HL-60 (cell line): ENCODE data around the gene UIMC1.

Experiments
- DNase-seq, 2 experiments: peaks; one replicate each; pipeline ENCODE4 v3.0.0-alpha.2; 2010 to 2020; ENCODE audit warnings: low read depth in 1 of 2, low spot score in 1 of 2
- H3K27ac ChIP-seq: fragments of 250-450 bp; sonication (Bioruptor Pico); replicated peaks from 2 replicates; pipeline ENCODE4 v1.5.1; 2020; ENCODE audit warnings: mild to moderate bottlenecking, moderate library complexity
- H3K27me3 ChIP-seq: fragments of 250-450 bp; sonication (Bioruptor Pico); 2 replicates; pipeline ENCODE4 v1.5.1; 2021; ENCODE audit warnings: mild to moderate bottlenecking, moderate library complexity; ENCODE audit not compliant: insufficient read depth, poor library complexity, severe bottlenecking
- H3K4me3 ChIP-seq: replicated peaks from 2 replicates; pipeline ENCODE4 v1.5.1; 2011; ENCODE audit warnings: mild to moderate bottlenecking, control low read depth, low read length; ENCODE audit not compliant: insufficient read depth
- GABPA ChIP-seq: IDR thresholded peaks from 2 replicates; pipeline ENCODE4 v1.6.1; 2012; ENCODE audit warnings: low read depth
- POLR2AphosphoS5 ChIP-seq: IDR thresholded peaks from 2 replicates; pipeline ENCODE4 v1.6.1; 2012; ENCODE audit warnings: low read depth
- SPI1 ChIP-seq: IDR thresholded peaks from 2 replicates; pipeline ENCODE4 v1.6.1; 2012; ENCODE audit warnings: low read depth, mild to moderate bottlenecking, borderline replicate concordance
- TF ChIP-seq, protein P1 (sequence below): IDR thresholded peaks from 2 replicates; pipeline ENCODE4 v1.6.1; 2012; ENCODE audit warnings: low read depth; ENCODE audit not compliant: insufficient replicate concordance
- TF ChIP-seq, protein P2 (sequence below): IDR thresholded peaks from one replicate; pipeline ENCODE4 v1.5.1; 2011; ENCODE audit warnings: low read length, control low read depth, inconsistent platforms; ENCODE audit not compliant: insufficient read depth

The UIMC1 gene

DNA sequence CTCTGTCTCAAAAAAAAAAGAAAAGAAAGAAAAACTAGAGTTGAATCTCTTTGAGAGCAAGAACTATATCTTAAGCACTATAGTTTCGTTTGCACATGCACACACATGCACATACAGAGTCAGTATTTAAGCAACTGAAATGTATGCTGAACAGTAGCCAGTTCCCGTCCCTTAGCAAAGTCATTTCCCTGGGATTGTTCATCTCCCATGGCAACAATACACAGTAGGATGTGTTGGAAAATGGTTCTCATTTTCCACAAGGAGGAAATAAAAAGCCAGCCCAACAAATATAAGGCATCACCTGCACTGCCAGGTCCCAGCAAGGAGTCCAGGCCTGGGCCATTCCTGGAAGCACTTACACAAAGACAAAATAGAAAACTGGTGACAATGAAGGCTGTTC lies 11.8 kb upstream of the UIMC1 start:
- TF ChIP-seq, protein P1, sequence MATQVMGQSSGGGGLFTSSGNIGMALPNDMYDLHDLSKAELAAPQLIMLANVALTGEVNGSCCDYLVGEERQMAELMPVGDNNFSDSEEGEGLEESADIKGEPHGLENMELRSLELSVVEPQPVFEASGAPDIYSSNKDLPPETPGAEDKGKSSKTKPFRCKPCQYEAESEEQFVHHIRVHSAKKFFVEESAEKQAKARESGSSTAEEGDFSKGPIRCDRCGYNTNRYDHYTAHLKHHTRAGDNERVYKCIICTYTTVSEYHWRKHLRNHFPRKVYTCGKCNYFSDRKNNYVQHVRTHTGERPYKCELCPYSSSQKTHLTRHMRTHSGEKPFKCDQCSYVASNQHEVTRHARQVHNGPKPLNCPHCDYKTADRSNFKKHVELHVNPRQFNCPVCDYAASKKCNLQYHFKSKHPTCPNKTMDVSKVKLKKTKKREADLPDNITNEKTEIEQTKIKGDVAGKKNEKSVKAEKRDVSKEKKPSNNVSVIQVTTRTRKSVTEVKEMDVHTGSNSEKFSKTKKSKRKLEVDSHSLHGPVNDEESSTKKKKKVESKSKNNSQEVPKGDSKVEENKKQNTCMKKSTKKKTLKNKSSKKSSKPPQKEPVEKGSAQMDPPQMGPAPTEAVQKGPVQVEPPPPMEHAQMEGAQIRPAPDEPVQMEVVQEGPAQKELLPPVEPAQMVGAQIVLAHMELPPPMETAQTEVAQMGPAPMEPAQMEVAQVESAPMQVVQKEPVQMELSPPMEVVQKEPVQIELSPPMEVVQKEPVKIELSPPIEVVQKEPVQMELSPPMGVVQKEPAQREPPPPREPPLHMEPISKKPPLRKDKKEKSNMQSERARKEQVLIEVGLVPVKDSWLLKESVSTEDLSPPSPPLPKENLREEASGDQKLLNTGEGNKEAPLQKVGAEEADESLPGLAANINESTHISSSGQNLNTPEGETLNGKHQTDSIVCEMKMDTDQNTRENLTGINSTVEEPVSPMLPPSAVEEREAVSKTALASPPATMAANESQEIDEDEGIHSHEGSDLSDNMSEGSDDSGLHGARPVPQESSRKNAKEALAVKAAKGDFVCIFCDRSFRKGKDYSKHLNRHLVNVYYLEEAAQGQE = no peak
- no peak for TF ChIP-seq GABPA
- no peak for TF ChIP-seq SPI1
- TF ChIP-seq, protein P2, sequence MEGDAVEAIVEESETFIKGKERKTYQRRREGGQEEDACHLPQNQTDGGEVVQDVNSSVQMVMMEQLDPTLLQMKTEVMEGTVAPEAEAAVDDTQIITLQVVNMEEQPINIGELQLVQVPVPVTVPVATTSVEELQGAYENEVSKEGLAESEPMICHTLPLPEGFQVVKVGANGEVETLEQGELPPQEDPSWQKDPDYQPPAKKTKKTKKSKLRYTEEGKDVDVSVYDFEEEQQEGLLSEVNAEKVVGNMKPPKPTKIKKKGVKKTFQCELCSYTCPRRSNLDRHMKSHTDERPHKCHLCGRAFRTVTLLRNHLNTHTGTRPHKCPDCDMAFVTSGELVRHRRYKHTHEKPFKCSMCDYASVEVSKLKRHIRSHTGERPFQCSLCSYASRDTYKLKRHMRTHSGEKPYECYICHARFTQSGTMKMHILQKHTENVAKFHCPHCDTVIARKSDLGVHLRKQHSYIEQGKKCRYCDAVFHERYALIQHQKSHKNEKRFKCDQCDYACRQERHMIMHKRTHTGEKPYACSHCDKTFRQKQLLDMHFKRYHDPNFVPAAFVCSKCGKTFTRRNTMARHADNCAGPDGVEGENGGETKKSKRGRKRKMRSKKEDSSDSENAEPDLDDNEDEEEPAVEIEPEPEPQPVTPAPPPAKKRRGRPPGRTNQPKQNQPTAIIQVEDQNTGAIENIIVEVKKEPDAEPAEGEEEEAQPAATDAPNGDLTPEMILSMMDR = no peak
- no peak for TF ChIP-seq POLR2AphosphoS5
- no peaks in the 10 kb centered on the region for H3K27me3 ChIP-seq
- no peak overlapping the region for H3K4me3 ChIP-seq
- no peak for DNase-seq
- H3K27ac ChIP-seq = no peak overlapping the region

DNA sequence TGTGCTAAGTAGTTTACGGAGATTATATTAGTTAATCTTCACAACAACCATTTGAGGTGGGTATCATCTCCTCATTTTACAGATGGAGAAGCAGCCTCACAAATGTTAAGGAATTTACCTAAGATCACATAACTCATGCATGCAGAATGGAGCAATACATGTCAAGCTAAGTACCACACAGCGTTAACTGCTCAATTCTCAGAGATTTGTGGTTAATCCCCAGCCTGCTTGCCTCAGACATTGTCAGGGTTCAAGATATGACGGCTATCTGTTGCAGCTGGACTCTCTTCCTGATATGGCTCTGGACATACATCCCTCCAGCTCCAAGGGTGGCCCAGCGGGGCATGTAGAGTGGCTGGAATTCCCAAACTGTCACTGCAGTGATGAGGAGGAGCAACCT lies 8.6 kb upstream of the UIMC1 start:
- Histone ChIP-seq H3K27me3 (no peaks in the 10 kb centered on the region), H3K4me3 (no peak overlapping the region), H3K27ac (no peak overlapping the region)
- DNase-seq = no peak
- TF ChIP-seq GABPA (no peak), POLR2AphosphoS5 (no peak), SPI1 (no peak)
- TF ChIP-seq, protein P2 = no peak
- TF ChIP-seq, protein P1 = no peak

DNA sequence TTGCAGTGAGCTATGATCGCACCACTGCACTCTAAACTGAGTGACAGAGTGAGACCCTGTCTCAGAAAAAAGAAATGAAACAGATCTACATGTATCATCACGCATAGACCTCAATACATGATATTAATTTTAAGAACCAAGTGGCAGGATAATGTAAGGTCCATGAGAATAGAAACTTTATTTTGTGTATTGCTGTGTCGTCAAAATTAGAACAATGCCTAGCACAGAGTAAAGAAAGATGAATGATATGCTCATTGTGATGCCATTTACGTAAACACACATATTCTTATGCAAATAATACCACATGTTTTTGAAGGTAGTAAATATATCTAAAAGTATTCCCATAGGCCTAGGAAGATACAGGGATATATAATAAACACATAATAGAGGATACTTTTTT lies 3.6 kb upstream of the UIMC1 start:
- TF ChIP-seq GABPA (no peak), SPI1 (no peak), POLR2AphosphoS5 (no peak)
- TF ChIP-seq, protein P2 = no peak
- TF ChIP-seq, protein P1 = no peak
- DNase-seq = no peak
- H3K4me3 ChIP-seq = no peak overlapping the region
- no peaks in the 10 kb centered on the region for H3K27me3 ChIP-seq
- H3K27ac ChIP-seq = no peak overlapping the region
